ENCODE results near the gene SRL. TPM values are rescaled to one million over a fixed set of nuclear protein-coding genes. Genes with fewer than 3 reads are reported as not detected.

SRL gene
- polyA plus RNA-seq (2012; ENCODE audit: insufficient read depth, insufficient read length, low read depth), result 0.11 TPM

- DNase-seq, result no peak
Observed at GRCh38 chr16:4241928-4242283, at the start of gene SRL. Gene SRL (minus strand): TSS chr16:4242080. CDS start chr16:4242067, 13 bp downstream.

DNA sequence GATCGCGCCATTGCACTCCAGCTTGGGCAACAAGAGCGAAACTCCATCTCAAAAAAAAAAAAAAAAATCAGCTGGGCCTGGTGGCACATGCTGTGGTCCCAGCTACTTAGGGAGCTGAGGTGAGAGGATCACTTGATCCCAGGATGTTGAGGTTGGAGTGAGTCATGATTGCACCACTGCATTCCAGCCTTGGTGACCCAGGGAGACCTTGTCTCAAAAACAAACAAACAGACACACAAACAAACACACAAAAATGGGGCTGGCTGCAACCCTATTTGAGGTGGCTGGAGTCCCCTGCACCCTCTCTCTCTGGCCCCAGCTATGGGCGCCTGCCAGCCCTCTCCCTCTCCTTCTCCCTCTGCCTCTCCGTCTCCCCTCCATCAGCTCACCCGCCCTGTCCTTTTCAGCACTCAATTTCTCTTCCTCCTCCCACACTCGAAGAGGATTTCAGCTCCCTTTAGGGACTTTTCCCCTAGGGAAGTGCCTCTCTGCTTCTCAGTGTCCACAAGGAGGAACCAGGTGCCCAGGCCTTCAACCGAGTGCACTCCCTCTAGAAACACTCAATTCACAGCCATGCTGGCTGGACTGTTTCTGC is 48.5 kb upstream of the SRL start:
- Histone ChIP-seq H3K4me1 (peaks cover 9% of the 10 kb centered on the region), H3K27me3 (no peaks in the 10 kb centered on the region), H3K36me3 (no peaks in the 10 kb centered on the region), H3K4me3 (ENCODE audit: low read depth, low read length) (no peak overlapping the region), H3K9me3 (no peaks in the 10 kb centered on the region)
- no peak for DNase-seq
- TF ChIP-seq CTCF (IDR thresholded peaks at IDR 0.05; ENCODE audit: low read depth, low read length), result peak; percentile 29

More at GRCh38 chr16:4241928-4242283, at the start of gene SRL:
- H3K4me1 ChIP-seq, result peaks cover 16% of the 10 kb centered on the region
- no peak for TF ChIP-seq CTCF (IDR thresholded peaks at IDR 0.05; ENCODE audit: low read depth, low read length)
- H3K36me3 ChIP-seq, result no peaks in the 10 kb centered on the region
- H3K27me3 ChIP-seq, result no peaks in the 10 kb centered on the region
- no peaks in the 10 kb centered on the region for H3K9me3 ChIP-seq
- no peak within 1 kb of the TSS for H3K4me3 ChIP-seq (ENCODE audit: low read depth, low read length)

DNA sequence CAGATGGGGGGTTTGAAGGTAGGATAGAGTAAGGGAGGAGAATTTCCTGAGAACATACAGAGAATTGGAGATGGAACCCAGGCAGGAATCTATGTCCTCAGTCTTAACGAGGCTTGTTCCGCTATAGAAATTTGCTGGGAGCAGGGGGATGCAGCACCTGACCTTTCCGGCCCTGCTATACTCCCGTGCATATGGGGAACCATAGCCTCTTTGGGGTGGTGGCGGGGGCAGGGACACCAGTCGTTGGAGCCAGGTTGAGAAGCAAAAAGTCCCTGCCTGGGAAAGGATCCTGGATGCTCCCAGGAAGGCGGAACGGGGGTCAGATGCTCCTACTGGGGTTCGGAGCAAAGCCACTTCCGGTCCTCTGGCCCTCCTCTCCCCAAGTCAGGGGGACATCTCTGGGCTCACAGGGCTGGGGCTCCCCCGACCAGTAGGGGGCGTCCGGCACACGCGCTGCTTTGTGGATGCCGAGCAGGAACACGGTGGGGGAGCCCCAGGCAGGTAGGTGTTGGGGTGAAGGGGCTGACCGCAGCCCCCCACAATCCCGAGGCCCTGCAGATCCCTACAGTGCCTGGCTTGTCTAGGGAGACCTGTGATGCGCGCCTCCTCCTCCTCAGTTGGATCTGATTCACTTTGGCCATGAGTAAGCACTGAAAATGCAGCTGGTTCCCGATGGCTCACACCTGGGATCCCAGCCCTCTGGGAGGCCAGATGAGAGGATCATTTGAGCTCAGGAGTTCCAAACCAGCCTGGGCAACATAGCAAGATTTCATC is 46.5 kb upstream of the SRL start:
- H3K4me1 ChIP-seq, result peaks cover 5% of the 10 kb centered on the region
- H3K36me3 ChIP-seq, result no peaks in the 10 kb centered on the region
- peak; percentile 96 for TF ChIP-seq CTCF (IDR thresholded peaks at IDR 0.05; ENCODE audit: low read depth, low read length)
- no peaks in the 10 kb centered on the region for H3K27me3 ChIP-seq
- H3K4me3 ChIP-seq (ENCODE audit: low read depth, low read length), result peak overlapping the region; percentile 9; the same call in 1 of the 2 replicates
- no peaks in the 10 kb centered on the region for H3K9me3 ChIP-seq
- DNase-seq, result peak; percentile 84

DNA sequence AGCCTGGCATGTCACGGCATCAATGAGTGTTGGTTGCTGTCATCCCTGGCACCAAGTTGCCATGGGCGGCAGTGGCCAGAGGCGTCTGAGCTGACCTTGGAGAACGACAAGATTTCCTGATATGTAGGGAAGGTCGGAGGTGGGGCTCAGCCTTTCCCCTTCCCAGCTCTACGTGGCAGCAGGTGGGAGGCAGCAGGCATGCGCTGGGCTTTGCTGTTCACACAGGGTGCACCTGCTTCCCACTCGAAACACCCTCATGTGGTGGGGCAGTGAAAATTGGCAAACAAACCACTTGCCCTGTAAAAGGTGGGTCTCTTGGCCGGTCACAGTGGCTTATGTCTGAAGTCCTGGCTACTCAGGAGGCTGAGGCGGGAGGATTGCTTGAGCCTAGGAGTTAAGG is 43.3 kb upstream of the SRL start:
- DNase-seq, result no peak
- Histone ChIP-seq H3K27me3 (no peaks in the 10 kb centered on the region), H3K4me3 (ENCODE audit: low read depth, low read length) (no peak overlapping the region), H3K36me3 (no peaks in the 10 kb centered on the region), H3K4me1 (no peaks in the 10 kb centered on the region), H3K9me3 (peaks cover 4% of the 10 kb centered on the region; the same call in 1 of the 2 replicates)
- no peak for TF ChIP-seq CTCF (IDR thresholded peaks at IDR 0.05; ENCODE audit: low read depth, low read length)

- peaks cover 4% of the 10 kb centered on the region; the same call in 1 of the 2 replicates for H3K9me3 ChIP-seq
- H3K4me1 ChIP-seq, result no peaks in the 10 kb centered on the region
- H3K36me3 ChIP-seq, result no peaks in the 10 kb centered on the region
- DNase-seq, result no peak
- no peak overlapping the region for H3K4me3 ChIP-seq (ENCODE audit: low read depth, low read length)
- H3K27me3 ChIP-seq, result no peaks in the 10 kb centered on the region
- TF ChIP-seq CTCF (IDR thresholded peaks at IDR 0.05; ENCODE audit: low read depth, low read length), result no peak
Observed at GRCh38 chr16:4283939-4284338, 42.1 kb upstream of the SRL start.

- no peak for TF ChIP-seq CTCF (IDR thresholded peaks at IDR 0.05; ENCODE audit: low read depth, low read length)
- no peak for DNase-seq
- no peaks in the 10 kb centered on the region for H3K4me1 ChIP-seq
- H3K27me3 ChIP-seq, result no peaks in the 10 kb centered on the region
- no peak overlapping the region for H3K4me3 ChIP-seq (ENCODE audit: low read depth, low read length)
- peaks cover 4% of the 10 kb centered on the region; the same call in 1 of the 2 replicates for H3K9me3 ChIP-seq
- no peaks in the 10 kb centered on the region for H3K36me3 ChIP-seq
Observed at GRCh38 chr16:4283441-4283840, 41.6 kb upstream of the SRL start.

Measured in BE2C (cell line).